GM19455 (cell line): Measurements from ENCODE around the gene STX8.
"Not testable (repeated sequence)": the region's sequence is repeated elsewhere in the genome, so short reads cannot be mapped to it uniquely, and the experiment has no call there.

Source experiments
- ATAC-seq: cut with Tn5 transposase; IDR thresholded peaks from one replicate; pipeline ENCODE4 v1.9.1; 2021; ENCODE audit not compliant: unreplicated experiment

The STX8 gene

GRCh38 chr17:9270921-9271320 lies 304.7 kb downstream of the STX8 start:
- no peak for ATAC-seq

- ATAC-seq = no peak
Observed at GRCh38 chr17:9269350-9270035, 306.1 kb downstream of the STX8 start.

DNA sequence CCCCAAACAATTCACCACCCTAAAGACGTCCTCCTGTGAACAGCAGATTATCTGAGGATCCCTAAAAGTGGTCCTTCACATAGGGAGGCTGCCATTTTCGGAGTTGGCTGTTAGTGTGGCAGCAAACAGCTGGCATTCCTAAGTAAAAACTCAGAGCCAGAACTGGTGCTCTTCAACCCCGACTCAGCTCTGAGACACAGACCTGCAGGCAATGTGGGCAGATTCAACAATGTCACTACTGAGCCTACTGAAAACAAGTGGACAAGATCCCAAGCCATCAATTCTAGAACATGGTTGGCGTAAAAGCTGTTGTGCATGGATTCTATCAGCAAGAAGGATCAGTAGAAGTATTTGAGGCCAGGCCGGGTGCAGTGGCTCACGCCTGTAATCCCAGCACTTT lies 307.1 kb downstream of the STX8 start:
- ATAC-seq = no peak

GRCh38 chr17:9266697-9267117 lies 308.9 kb downstream of the STX8 start:
- ATAC-seq = no peak

DNA sequence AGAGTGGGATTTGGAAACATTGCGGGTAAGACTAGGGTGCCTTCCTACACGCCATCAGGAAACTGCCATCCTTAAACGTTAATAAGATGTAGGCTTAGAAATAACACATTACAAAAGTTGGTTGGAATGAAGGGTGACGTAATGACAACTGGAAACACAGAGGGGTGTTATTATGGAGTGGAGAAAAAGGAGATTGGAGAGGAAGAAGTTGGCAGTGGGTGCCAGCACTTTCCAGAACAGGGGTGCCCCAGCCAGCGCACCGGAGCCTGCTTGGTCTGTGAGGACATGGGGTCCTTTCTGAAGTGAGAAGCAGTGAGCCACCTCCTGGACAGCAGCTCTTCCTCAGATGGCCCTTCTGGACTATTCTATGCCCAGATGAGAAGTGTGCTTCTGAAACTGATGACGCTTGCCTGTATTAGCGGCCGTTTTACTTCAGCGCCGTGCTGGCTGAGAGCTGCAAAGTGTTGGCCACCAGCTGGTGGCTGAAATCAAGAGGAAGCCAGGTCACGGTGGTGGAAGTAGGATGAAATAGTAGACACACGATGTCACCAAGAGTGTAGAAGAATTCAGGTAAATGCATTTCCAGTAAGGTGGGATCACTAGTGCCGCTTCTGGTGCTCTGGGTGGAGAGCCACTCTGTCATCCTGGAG lies 309.5 kb downstream of the STX8 start:
- no peak for ATAC-seq

GRCh38 chr17:9261081-9262012 lies 314.3 kb downstream of the STX8 start:
- ATAC-seq = no peak

DNA sequence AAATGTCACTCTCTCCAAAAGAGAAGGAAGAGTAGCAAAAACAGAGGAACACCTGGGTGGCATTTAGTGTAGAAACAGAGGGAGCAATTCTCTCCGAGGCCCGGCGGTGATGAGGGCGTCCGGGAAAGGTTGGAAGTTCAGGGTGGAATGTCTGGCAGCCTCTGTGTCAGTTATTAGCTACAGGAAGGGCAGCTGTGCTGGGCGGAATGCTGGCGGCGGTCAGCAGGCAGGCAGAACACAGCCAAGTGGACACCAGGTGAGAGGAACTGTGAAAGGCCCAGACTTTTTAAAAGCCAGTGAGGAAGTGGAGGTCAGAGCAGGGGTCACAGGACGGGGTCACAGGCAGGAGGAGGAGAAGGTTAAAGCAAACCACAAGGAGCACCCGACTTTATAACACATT lies 316.2 kb downstream of the STX8 start:
- ATAC-seq = no peak

- ATAC-seq = no peak
Observed at GRCh38 chr17:9258115-9259015, 317.3 kb downstream of the STX8 start.

- ATAC-seq = not testable (repeated sequence)
Observed at GRCh38 chr17:9257630-9257965, 318.0 kb downstream of the STX8 start.

- ATAC-seq = no peak
Observed at GRCh38 chr17:9256751-9257629, 318.6 kb downstream of the STX8 start.

GRCh38 chr17:9256361-9256750 lies 319.3 kb downstream of the STX8 start:
- ATAC-seq = no peak

DNA sequence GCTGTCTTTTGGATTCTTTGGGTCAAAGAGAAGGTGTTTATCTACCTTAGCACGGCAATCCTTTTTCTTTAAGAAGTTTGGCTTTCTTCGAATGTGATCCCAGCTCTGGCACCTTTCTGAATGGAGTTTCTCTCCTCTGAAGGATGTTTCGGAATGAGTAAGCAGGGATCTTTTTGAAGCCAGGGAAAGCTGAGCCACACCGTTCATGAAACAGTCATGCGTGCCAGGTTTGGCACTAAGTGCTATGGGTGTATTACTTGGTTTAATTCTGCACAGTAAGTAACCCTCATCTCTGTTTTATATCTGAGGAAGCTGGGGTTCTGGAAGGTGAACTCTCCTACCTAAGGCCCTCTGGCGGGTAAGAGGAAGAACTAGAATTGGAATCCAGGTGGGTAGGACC lies 319.8 kb downstream of the STX8 start:
- no peak for ATAC-seq

- no peak for ATAC-seq
Observed at GRCh38 chr17:9254841-9255240, 320.8 kb downstream of the STX8 start.

- ATAC-seq = no peak
Observed at GRCh38 chr17:9253308-9253707, 322.3 kb downstream of the STX8 start.

GRCh38 chr17:9251273-9251672 lies 324.3 kb downstream of the STX8 start:
- no peak for ATAC-seq

GRCh38 chr17:9249245-9249953 lies 326.2 kb downstream of the STX8 start:
- no peak for ATAC-seq

- no peak for ATAC-seq
Observed at GRCh38 chr17:9247401-9247938, 328.1 kb downstream of the STX8 start.

DNA sequence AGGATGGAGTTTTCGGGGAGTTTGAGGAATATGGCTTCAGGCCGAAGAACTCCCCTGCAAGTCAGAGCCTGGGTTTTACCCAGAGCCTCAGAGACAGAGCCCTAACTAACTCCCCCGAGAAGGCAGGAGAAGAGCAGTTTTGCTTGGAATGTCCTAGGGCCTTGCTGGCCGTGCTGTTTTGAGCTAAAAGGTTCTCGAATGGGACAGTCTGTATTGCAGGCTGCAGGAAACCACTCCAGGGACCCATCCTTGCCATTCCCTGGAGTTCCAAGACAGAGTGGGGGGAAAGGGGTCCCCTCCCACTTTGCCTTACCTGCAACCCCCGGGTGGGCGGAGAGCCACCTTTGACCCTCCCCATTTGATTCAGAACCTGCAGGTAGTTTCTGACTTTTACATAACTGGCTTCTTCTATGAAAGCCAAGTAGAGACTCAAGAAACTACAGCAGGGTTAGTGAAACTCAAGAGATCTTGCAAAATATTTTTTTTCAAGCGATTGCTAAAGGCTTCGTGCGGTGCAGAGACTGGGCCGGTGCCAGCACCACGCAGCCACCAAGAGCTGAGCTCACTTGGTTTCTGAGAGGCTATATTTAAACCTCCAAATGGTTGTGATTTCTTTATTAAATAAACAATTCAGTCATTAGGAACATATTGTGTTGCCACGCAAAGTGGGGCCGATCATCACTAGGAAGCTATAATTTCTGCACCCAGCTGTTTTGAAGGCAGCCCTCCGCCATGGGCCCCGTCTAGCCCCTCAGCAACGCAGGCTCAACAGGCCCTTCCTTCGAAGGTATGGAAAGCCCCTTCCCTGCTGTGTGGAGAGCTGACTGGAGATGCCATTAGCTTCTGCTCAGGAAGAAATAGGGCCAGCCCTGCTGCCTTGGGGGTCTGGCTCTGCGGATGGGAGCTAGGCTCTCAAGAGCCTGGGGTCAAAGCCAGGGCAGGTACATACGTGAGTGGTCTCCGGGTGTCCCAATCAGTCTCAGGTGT lies 331.3 kb downstream of the STX8 start:
- no peak for ATAC-seq
